ENCODE data around the gene PRR11.
"Not testable (repeated sequence)": the region's sequence is repeated elsewhere in the genome, so short reads cannot be mapped to it uniquely, and the experiment has no call there.

Gene PRR11

GRCh38 chr17:59149841-59150511 lies 5.6 kb upstream of the PRR11 start:
- intact Hi-C loops (cut with DNase I) = loop anchor here (10.0 kb wide), 1 partner anchor 75 kb away; the partner anchor contains the start of gene GDPD1
- DNase-seq = no peak

- DNase-seq = no peak
- intact Hi-C loops (cut with DNase I) = loop anchor here (10.0 kb wide), 1 partner anchor 74 kb away; the partner anchor contains the start of gene GDPD1
These were observed 4.5 kb upstream of the PRR11 start for GRCh38 chr17:59151006-59151405.

DNA sequence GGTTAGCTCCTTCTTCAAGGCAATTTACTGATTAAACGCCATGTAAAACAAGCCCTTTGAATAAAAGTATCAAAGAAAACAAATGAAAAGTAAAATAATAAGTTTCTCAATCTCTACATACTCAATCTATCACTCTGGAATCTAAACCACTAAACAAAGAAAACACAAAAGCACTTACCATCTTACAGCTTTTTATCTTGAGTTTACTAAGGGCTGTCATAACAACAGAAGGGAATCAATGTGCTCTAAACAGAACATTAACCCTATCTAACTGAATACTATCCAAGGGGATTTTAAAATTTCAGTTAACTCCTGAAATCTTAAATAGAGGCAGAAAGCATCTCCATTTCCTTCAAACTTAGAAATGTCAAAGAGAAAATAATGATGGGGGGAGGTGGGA lies 4.0 kb upstream of the PRR11 start:
- no peak for DNase-seq
- intact Hi-C loops (cut with DNase I) = loop anchor here (10.0 kb wide), 1 partner anchor 73 kb away; the partner anchor contains the start of gene GDPD1

DNA sequence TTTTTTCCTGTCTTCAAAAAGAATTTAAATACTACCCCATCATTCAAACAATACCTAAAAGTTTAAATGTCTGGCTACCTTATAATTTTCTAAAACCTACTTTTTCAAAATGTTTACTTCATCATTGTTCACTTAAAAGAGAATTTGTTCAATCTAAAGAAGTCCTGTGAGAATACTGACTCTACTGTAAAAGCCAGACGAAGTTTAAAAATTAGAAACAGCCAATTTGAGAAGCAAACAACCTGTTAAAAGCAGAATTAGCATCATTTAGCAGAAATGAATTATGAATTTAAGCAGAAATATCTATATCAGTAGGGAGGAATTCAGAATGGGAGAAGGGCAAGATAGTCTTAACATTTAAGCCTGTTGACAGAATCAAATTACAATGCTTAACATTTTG lies 2.6 kb upstream of the PRR11 start:
- DNase-seq = no peak
- intact Hi-C loops (cut with DNase I) = loop anchor here (10.0 kb wide), 1 partner anchor 72 kb away; the partner anchor contains the start of gene GDPD1

DNA sequence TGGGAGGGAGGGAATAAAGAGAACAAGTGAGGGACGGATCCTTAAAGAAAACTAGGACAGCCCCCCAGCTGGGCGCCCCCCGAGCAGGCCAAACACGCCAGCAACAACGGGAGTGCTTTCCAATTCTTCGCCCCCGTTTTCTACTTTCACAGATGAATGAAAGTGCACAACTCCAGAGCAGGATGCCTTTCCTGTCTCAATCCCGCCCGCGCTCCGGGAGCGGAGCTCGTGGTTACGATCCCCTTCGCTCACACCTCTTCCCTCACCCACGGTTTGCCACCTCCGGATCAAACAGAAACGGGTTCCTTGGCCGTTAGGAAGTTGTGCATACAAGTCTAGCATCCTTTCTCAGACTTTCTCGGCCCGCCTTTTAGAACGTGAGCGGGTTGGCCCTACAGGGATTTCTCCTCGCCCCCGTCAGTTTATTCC lies 1.2 kb upstream of the PRR11 start:
- intact Hi-C loops (cut with DNase I) = loop anchor here (2.0 to 10.0 kb wide), 2 partner anchors 48 to 70 kb away; partner anchors contain the start of genes GDPD1 and TRIM37
- DNase-seq = peak in 9 of 10 donors; percentile 16 to 90 (median 33)

GRCh38 chr17:59154721-59155438 lies 666 bp upstream of the PRR11 start, which contains the start of gene SKA2:
Gene SKA2 (minus strand): TSS chr17:59155186. CDS start chr17:59155163, 23 bp downstream.
- peak; percentile 94 to 100 (median 97) for DNase-seq
- intact Hi-C loops (cut with DNase I) = loop anchor here (2.0 to 10.0 kb wide), 2 partner anchors 48 to 70 kb away; partner anchors contain the start of genes GDPD1 and TRIM37

GRCh38 chr17:59160157-59161025 lies 4.8 kb downstream of the PRR11 start:
- intact Hi-C loops (cut with DNase I) = no loop called here
- no peak for DNase-seq

- intact Hi-C loops (cut with DNase I) = no loop called here
- DNase-seq = no peak
These were observed 5.9 kb downstream of the PRR11 start for GRCh38 chr17:59161477-59161876.

DNA sequence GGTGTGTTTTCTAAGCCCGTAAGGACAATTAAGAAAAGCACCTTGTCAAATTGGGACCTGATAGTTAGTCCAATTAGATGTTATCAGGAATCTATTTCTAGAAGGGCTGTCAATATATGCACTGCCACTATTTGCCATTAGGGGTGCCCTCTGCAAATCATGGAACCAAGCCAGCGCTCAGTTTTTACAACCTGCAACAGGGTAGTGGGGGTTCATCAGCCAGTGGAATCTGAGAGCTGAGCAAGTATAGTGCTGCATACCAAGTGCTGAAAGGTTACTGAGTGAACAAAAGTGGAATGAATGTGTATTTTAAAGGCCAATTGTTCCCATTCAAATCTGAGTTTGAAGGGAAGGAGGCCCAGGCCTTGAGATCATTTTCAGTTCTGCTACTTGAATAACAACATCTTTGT lies 10.4 kb downstream of the PRR11 start:
- intact Hi-C loops (cut with DNase I) = loop anchor here (5.0 kb wide), 1 partner anchor 41 kb away; no protein-coding TSS in a partner anchor
- DNase-seq = peak in 7 of 10 donors; percentile 19 to 78 (median 49)

GRCh38 chr17:59167571-59168001 lies 12.0 kb downstream of the PRR11 start:
- no peak for DNase-seq
- intact Hi-C loops (cut with DNase I) = loop anchor here (5.0 kb wide), 1 partner anchor 40 kb away; no protein-coding TSS in a partner anchor

DNA sequence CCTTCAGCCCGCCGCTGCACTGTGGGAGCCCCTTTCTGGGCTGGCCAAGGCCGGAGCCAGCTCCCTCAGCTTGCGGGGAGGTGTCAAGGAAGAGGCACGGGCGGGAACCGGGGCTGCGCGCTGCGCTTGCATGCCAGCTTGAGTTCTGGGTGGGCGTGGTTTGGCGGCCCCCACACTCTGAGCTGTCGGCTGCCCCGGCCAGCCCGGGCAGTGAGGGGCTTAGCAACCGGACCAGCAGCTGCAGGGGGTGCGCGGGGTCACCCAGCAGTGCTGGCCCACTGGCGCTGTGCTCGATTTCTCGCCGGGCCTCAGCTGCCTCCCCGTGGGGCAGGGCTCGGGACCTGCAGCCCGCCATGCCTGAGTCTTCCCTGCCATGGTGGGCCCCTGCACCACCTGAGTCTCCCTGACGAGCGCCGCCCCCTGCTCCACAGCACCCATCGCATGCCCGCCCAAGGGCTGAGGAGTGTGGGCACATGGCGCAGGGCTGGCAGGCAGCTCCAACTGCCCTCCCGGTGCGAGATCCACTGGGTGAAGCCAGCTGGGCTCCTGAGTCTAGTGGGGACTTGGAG lies 17.0 kb downstream of the PRR11 start:
- intact Hi-C loops (cut with DNase I) = no loop called here
- DNase-seq = peak in 1 of 10 donors; percentile 64

- intact Hi-C loops (cut with DNase I) = no loop called here
- no peak for DNase-seq
These were observed 19.1 kb downstream of the PRR11 start for GRCh38 chr17:59174671-59175070.

GRCh38 chr17:59175076-59175475 lies 19.5 kb downstream of the PRR11 start:
- intact Hi-C loops (cut with DNase I) = no loop called here

GRCh38 chr17:59178266-59178985 lies 22.9 kb downstream of the PRR11 start:
- intact Hi-C loops (cut with DNase I) = no loop called here
- DNase-seq = no peak

More at GRCh38 chr17:59175076-59175475, 19.5 kb downstream of the PRR11 start:
- no peak for DNase-seq

GRCh38 chr17:59179601-59180000 lies 24.1 kb downstream of the PRR11 start:
- intact Hi-C loops (cut with DNase I); DNase-seq: not testable (repeated sequence)

DNA sequence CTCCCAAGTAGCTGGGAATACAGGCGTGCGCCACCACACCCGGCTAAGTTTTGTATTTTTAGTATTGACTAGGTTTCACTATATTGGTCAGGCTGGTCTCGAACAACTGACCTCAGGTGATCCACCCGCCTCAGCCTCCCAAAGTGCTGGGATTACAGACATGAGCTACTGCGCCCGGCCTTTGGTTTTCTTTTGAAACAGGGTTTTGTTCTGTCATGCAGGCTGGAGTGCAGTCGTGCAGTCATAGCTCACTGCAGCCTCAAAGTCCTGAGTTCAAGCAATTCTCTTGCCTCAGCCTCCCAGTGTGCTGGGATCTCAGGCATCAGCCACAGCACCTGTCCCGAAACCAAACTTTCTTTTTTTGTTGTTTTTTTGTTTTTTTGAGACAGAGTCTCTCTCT lies 25.1 kb downstream of the PRR11 start:
- no peak for DNase-seq
- intact Hi-C loops (cut with DNase I) = no loop called here

GRCh38 chr17:59181481-59181880 lies 25.9 kb downstream of the PRR11 start:
- DNase-seq = no peak
- intact Hi-C loops (cut with DNase I) = no loop called here

DNA sequence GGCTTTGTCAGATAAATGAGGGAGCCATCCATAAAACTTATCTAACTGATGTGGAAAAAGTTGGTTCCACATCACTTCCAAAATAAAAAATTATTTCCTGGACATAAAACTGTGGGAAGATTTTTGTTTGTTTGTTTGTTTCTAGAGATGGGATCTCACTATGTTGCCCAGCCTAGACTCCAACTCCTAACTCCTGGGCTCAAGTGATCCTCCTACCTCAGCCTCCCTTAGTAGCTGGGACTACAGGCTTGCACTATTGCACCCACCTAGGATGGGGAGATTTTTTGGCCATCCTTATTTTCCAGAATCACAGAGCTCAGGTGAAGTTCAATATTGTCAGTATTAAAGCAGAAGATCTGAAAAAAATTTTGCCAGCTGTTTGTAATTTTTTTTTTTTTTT lies 30.5 kb downstream of the PRR11 start:
- DNase-seq = no peak
- intact Hi-C loops (cut with DNase I) = no loop called here

DNA sequence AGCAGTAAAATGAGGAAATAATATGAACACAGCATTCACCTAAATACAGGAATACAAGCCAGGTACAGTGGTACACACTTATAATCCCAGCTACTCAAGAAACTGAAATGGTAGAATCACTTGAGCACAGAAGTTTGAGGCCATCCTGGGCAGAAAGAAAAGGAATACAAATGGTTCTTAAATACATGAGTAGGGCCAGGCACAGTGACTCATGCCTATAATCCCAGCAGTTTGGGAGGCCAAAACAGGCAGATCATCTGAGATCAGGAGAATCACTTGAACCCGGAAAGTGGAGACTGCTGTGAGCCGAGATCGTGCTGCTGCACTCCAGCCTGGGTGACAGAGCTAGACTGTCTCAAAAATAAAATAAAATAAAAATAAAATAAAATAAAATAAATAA lies 31.3 kb downstream of the PRR11 start:
- intact Hi-C loops (cut with DNase I) = no loop called here
- no peak for DNase-seq

Data from posterior cingulate gyrus (tissue), 11 donors.